Natural killer cell (primary cell): ENCODE measurements around the gene CETN2. TPM values are rescaled to one million over a fixed set of nuclear protein-coding genes. Genes with fewer than 3 reads are reported as not detected.

Experiments used
- ATAC-seq, 3 donors: fragments of 150-1000 bp in 2 of 3; fragments of 200-7000 bp in 1 of 3; cut with Tn5 transposase; 1 replicate in 1 of 3; 2 replicates in 2 of 3; pipeline ENCODE4 v1.10.0; 2021; ENCODE audit warnings: mild to moderate bottlenecking in 2 of 3, moderate library complexity in 2 of 3
- DNase-seq, 2 donors: peaks; one replicate each; pipeline versions ENCODE4 v3.0.0 to v3.0.0-alpha.2; 2013 to 2021; ENCODE audit warnings: mixed read lengths in 1 of 2
- H3K27ac ChIP-seq: one replicate; pipeline ENCODE4 v1.5.1; 2013; ENCODE audit warnings: mild to moderate bottlenecking, low read length
- H3K27me3 ChIP-seq: one replicate; pipeline ENCODE4 v1.6.1; 2013; ENCODE audit warnings: low read length; ENCODE audit not compliant: control insufficient read depth, insufficient read depth
- H3K36me3 ChIP-seq: one replicate; pipeline ENCODE4 v1.6.1; 2013; ENCODE audit warnings: low read length; ENCODE audit not compliant: control insufficient read depth, insufficient read depth
- H3K4me1 ChIP-seq: one replicate; pipeline ENCODE4 v1.6.1; 2013; ENCODE audit warnings: low read length; ENCODE audit not compliant: control insufficient read depth, insufficient read depth
- H3K4me3 ChIP-seq: one replicate; pipeline ENCODE4 v1.5.1; 2013; ENCODE audit warnings: low read length
- H3K9me3 ChIP-seq: one replicate; pipeline ENCODE4 v1.6.1; 2013; ENCODE audit warnings: low read length; ENCODE audit not compliant: control insufficient read depth, insufficient read depth
- H3K27ac Mint-ChIP-seq, 2 donors: one replicate each; pipeline ENCODE4 v1.8.0; 2022; ENCODE audit warnings: mild to moderate bottlenecking in 2 of 2, mixed read lengths in 2 of 2, moderate library complexity in 1 of 2
- H3K27me3 Mint-ChIP-seq, 2 donors: one replicate each; pipeline ENCODE4 v1.8.0; 2022; ENCODE audit warnings: low read depth in 2 of 2, mixed read lengths in 2 of 2
- H3K36me3 Mint-ChIP-seq: one replicate; pipeline ENCODE4 v1.8.0; 2022; ENCODE audit warnings: mixed read lengths
- H3K4me1 Mint-ChIP-seq, 2 donors: one replicate each; pipeline ENCODE4 v1.8.0; 2022; ENCODE audit warnings: mixed read lengths in 2 of 2
- H3K4me3 Mint-ChIP-seq: one replicate; pipeline ENCODE4 v1.8.0; 2022; ENCODE audit warnings: mild to moderate bottlenecking, moderate library complexity, mixed read lengths
- H3K9me3 Mint-ChIP-seq, 2 donors: one replicate each; pipeline ENCODE4 v1.8.0; 2022; ENCODE audit warnings: mixed read lengths in 2 of 2
- CTCF ChIP-seq: fragments of 200-600 bp; IDR thresholded peaks from one replicate; pipeline ENCODE4 v1.8.0; 2022; ENCODE audit warnings: antibody characterized with exemption
- WGBS: methylation state at CpG from one replicate; pipeline ENCODE4 v1.1.7; 2013; ENCODE audit warnings: missing lambda C conversion rate; ENCODE audit not compliant: insufficient coverage; 5-methylcytosine and 5-hydroxymethylcytosine counted together
- intact Hi-C: fragments of 100-400 bp; cut with micrococcal nuclease; formaldehyde crosslinking; loops from one replicate; pipeline ENCODE4 v1.14.2; 2022
- total RNA-seq, 4 donors: library from RNA; stranded (reverse); fragments of 120-200 nt in 1 of 4; gene quantifications; one replicate each; pipeline versions ENCODE4 v1.2.3 to v1.2.4, GENCODE V29; 2013 to 2022

CETN2 gene
- total RNA-seq, 3 donors from 2014 or later (not counting 1 experiment from before 2014, with no cell fraction given): 8.3 to 11.0 (median 9.8) TPM

GRCh38 chrX:152853986-152854385 lies 23.4 kb upstream of the CETN2 start:
- no peak overlapping the region for H3K27ac Mint-ChIP-seq
- ATAC-seq: no peak
- Histone ChIP-seq H3K36me3 (peaks cover 7% of the 10 kb centered on the region), H3K27ac (no peak overlapping the region), H3K4me3 (no peak overlapping the region), H3K27me3 (no peaks in the 10 kb centered on the region), H3K9me3 (no peaks in the 10 kb centered on the region), H3K4me1 (no peaks in the 10 kb centered on the region)
- peaks cover 0 to 4% of the 10 kb centered on the region in 2 donors for H3K4me1 Mint-ChIP-seq
- intact Hi-C loops: no loop called here
- no peaks in the 10 kb centered on the region for H3K27me3 Mint-ChIP-seq
- no peaks in the 10 kb centered on the region for H3K36me3 Mint-ChIP-seq
- H3K4me3 Mint-ChIP-seq: no peak overlapping the region
- DNase-seq: no peak
- no peaks in the 10 kb centered on the region for H3K9me3 Mint-ChIP-seq
- 100% methylated on average over 6 of the region's 7 CpGs for WGBS
- no peak for TF ChIP-seq CTCF

GRCh38 chrX:152850465-152850864 lies 19.9 kb upstream of the CETN2 start:
- Mint-ChIP-seq H3K27me3 (no peaks in the 10 kb centered on the region), H3K9me3 (no peaks in the 10 kb centered on the region), H3K27ac (no peak overlapping the region), H3K4me1 (peaks cover 0 to 4% of the 10 kb centered on the region in 2 donors), H3K36me3 (no peaks in the 10 kb centered on the region), H3K4me3 (no peak overlapping the region)
- no peaks in the 10 kb centered on the region for H3K27me3 ChIP-seq
- no peak overlapping the region for H3K27ac ChIP-seq
- no peaks in the 10 kb centered on the region for H3K9me3 ChIP-seq
- H3K4me3 ChIP-seq: no peak overlapping the region
- 80% methylated on average over 1 of the region's 2 CpGs for WGBS
- ATAC-seq: no peak
- peaks cover 6% of the 10 kb centered on the region for H3K36me3 ChIP-seq
- DNase-seq: no peak
- TF ChIP-seq CTCF: no peak
- intact Hi-C loops: no loop called here
- no peaks in the 10 kb centered on the region for H3K4me1 ChIP-seq

- no peak overlapping the region for H3K27ac ChIP-seq
- H3K36me3 ChIP-seq: peaks cover 6% of the 10 kb centered on the region
- no peaks in the 10 kb centered on the region for H3K27me3 Mint-ChIP-seq
- no peak for TF ChIP-seq CTCF
- no peak overlapping the region for H3K4me3 Mint-ChIP-seq
- ATAC-seq (no peak), DNase-seq (no peak)
- H3K4me3 ChIP-seq: no peak overlapping the region
- intact Hi-C loops: no loop called here
- H3K27me3 ChIP-seq: no peaks in the 10 kb centered on the region
- no peaks in the 10 kb centered on the region for H3K4me1 ChIP-seq
- no peaks in the 10 kb centered on the region for H3K9me3 ChIP-seq
- H3K4me1 Mint-ChIP-seq: no peaks in the 10 kb centered on the region
- H3K27ac Mint-ChIP-seq: no peak overlapping the region
- no peaks in the 10 kb centered on the region for H3K36me3 Mint-ChIP-seq
- H3K9me3 Mint-ChIP-seq: no peaks in the 10 kb centered on the region
- WGBS: 6% methylated on average over 2 of the region's 6 CpGs
Measured at GRCh38 chrX:152847281-152847680, 16.7 kb upstream of the CETN2 start.

- Histone ChIP-seq H3K36me3 (peaks cover 6% of the 10 kb centered on the region), H3K4me3 (no peak overlapping the region), H3K27me3 (no peaks in the 10 kb centered on the region), H3K4me1 (no peaks in the 10 kb centered on the region), H3K9me3 (no peaks in the 10 kb centered on the region), H3K27ac (no peak overlapping the region)
- no peak overlapping the region for H3K27ac Mint-ChIP-seq
- TF ChIP-seq CTCF: no peak
- ATAC-seq (no peak), DNase-seq (no peak)
- no peaks in the 10 kb centered on the region for H3K36me3 Mint-ChIP-seq
- intact Hi-C loops: no loop called here
- no peaks in the 10 kb centered on the region for H3K27me3 Mint-ChIP-seq
- no peaks in the 10 kb centered on the region for H3K9me3 Mint-ChIP-seq
- H3K4me3 Mint-ChIP-seq: no peak overlapping the region
- H3K4me1 Mint-ChIP-seq: no peaks in the 10 kb centered on the region
- WGBS: 97% methylated on average over 14 of the region's 17 CpGs
Measured at GRCh38 chrX:152845618-152846240, 15.2 kb upstream of the CETN2 start.
